ENCODE data around the gene FGD3.
"Not testable (repeated sequence)": the region's sequence is repeated elsewhere in the genome, so short reads cannot be mapped to it uniquely, and the experiment has no call there.

FGD3 gene

DNA sequence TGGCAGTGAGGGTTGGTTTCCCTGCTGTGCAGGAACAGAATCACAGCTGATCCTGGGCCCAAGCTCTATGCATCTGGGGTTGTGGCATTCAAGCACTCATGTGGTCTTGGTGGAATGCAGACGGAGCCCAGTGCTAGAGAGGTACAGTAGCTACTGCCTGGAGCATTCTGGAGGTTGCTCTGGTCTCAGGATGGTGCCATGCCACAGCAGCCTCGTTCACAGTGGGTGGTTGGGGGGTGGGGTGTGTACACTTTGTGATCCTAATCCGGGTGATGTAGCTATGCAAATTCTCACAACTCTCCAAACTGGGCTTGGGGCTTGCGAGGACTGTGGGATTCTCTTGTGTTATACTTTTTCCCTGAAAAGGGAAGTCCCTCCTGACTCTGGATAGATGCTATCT lies 45.2 kb downstream of the FGD3 start:
- TF ChIP-seq, protein P1, sequence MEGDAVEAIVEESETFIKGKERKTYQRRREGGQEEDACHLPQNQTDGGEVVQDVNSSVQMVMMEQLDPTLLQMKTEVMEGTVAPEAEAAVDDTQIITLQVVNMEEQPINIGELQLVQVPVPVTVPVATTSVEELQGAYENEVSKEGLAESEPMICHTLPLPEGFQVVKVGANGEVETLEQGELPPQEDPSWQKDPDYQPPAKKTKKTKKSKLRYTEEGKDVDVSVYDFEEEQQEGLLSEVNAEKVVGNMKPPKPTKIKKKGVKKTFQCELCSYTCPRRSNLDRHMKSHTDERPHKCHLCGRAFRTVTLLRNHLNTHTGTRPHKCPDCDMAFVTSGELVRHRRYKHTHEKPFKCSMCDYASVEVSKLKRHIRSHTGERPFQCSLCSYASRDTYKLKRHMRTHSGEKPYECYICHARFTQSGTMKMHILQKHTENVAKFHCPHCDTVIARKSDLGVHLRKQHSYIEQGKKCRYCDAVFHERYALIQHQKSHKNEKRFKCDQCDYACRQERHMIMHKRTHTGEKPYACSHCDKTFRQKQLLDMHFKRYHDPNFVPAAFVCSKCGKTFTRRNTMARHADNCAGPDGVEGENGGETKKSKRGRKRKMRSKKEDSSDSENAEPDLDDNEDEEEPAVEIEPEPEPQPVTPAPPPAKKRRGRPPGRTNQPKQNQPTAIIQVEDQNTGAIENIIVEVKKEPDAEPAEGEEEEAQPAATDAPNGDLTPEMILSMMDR (conservative IDR thresholded peaks at IDR 0.05) = no peak
- no peak for TF ChIP-seq ZFX (IDR thresholded peaks at IDR 0.05)
- H3K27ac ChIP-seq = no peak overlapping the region

GRCh38 chr9:92998871-92999270 lies 51.5 kb downstream of the FGD3 start:
- H3K27ac ChIP-seq = not testable (repeated sequence)

- no peak for TF ChIP-seq ZFX (IDR thresholded peaks at IDR 0.05)
- TF ChIP-seq, protein P1 (conservative IDR thresholded peaks at IDR 0.05) = no peak
These were observed 53.7 kb downstream of the FGD3 start for GRCh38 chr9:93001031-93001430.

GRCh38 chr9:93002700-93003099 lies 55.4 kb downstream of the FGD3 start:
- TF ChIP-seq, protein P1 (conservative IDR thresholded peaks at IDR 0.05) = no peak
- no peak for TF ChIP-seq ZFX (IDR thresholded peaks at IDR 0.05)
- H3K27ac ChIP-seq = no peak overlapping the region

More at GRCh38 chr9:93001031-93001430, 53.7 kb downstream of the FGD3 start:
- no peak overlapping the region for H3K27ac ChIP-seq

GRCh38 chr9:93003552-93004407 lies 56.5 kb downstream of the FGD3 start:
- peak overlapping the region; percentile 46 for H3K27ac ChIP-seq
- TF ChIP-seq, protein P1 (conservative IDR thresholded peaks at IDR 0.05) = peak; percentile 94
- TF ChIP-seq ZFX (IDR thresholded peaks at IDR 0.05) = no peak

DNA sequence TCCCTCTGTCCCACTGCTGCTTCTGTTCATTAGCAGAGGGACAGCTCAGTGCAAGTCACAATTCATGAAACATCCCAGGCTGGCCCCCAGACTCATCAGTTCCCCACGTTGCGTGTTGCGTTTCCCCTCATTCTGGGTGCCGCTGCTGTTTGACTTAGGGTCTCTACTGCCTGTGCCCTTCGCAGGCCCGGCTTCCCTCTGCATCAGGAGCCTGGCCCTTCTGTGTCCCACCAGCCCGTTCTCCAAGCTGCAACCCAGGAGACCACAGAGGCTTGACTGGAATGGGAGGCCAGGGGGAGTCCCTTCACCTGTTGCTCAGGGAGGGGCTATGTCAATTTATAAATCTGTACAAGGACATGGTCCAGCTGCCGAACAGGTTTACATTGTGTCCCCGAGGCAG lies 57.2 kb downstream of the FGD3 start:
- peak overlapping the region; percentile 46; the same call in 1 of the 2 replicates for H3K27ac ChIP-seq
- TF ChIP-seq ZFX (IDR thresholded peaks at IDR 0.05) = no peak
- TF ChIP-seq, protein P1 (conservative IDR thresholded peaks at IDR 0.05) = no peak

GRCh38 chr9:93005876-93006275 lies 58.6 kb downstream of the FGD3 start:
- H3K27ac ChIP-seq = no peak overlapping the region
- TF ChIP-seq, protein P1 (conservative IDR thresholded peaks at IDR 0.05) = no peak
- no peak for TF ChIP-seq ZFX (IDR thresholded peaks at IDR 0.05)

All from C4-2B (cell line).